Measurements from ENCODE around the gene NEK4. TPM values are rescaled to one million over a fixed set of nuclear protein-coding genes. Genes with fewer than 3 reads are reported as not detected.

The NEK4 gene
- total and polyA plus RNA-seq, 2 of the 13 experiments (the other 11 are each of a cell fraction or from before 2014, with no cell fraction given) = 16.5 to 38.0 TPM

DNA sequence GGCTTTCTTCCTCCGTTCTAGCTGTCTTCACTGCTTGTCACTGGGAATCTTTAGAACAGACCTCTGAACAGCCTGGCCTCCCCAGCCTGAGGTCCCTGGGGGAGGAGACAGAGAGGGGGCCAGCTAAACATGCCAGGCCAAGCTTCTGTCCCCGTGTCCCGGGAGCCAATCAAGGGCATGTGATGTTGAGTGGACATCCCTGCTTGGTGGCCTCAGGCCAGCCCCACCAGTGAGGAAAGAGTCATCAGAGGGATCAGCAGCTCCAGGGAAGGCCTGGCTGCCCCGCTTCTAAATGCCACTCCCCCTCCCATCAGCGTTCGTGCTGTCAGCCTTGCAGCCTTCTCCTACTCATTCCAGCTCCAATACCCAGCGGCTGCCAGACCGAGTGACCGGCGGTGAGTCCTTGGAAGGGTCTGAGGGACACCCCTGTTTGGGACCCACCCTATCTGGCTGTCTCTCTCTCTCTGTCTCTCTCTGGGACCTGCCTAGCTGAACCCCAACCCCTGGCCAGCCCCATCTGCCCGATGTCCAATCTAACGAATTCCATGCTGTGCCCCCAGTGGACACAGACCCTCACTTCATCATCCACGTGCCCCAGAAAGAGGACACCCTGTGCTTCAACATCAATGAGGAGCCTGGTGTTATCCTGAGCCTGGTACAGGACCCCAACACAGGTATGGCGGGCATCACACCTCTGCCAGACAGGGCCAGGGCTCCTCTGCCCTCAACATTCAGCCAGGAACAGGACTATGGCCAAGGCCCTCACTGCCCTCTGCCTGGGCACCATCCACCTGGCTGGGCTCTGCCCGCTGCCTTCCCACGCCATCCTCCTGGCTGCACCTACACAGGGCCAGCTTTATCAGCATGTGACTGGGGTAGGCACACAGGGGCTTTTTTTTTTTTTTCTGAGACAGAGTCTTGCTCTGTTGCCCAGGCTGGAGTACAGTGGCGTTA is 17.2 kb upstream of the NEK4 start (continued):
- TF ChIP-seq, protein P1, sequence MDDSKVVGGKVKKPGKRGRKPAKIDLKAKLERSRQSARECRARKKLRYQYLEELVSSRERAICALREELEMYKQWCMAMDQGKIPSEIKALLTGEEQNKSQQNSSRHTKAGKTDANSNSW (CRISPR knock-in tag; IDR thresholded peaks at IDR 0.05; ENCODE audit: borderline replicate concordance) = no peak
- TF ChIP-seq ZNF687 (CRISPR knock-in tag; IDR thresholded peaks at IDR 0.05) = peak; percentile 89
- TF ChIP-seq, protein P2, sequence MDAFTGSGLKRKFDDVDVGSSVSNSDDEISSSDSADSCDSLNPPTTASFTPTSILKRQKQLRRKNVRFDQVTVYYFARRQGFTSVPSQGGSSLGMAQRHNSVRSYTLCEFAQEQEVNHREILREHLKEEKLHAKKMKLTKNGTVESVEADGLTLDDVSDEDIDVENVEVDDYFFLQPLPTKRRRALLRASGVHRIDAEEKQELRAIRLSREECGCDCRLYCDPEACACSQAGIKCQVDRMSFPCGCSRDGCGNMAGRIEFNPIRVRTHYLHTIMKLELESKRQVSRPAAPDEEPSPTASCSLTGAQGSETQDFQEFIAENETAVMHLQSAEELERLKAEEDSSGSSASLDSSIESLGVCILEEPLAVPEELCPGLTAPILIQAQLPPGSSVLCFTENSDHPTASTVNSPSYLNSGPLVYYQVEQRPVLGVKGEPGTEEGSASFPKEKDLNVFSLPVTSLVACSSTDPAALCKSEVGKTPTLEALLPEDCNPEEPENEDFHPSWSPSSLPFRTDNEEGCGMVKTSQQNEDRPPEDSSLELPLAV (CRISPR knock-in tag; conservative IDR thresholded peaks at IDR 0.05; ENCODE audit: low read depth) = no peak
- TF ChIP-seq ZFX (CRISPR knock-in tag; IDR thresholded peaks at IDR 0.05; ENCODE audit: low read depth) = peak; percentile 55
- no peak for TF ChIP-seq ZBTB20 (CRISPR knock-in tag; IDR thresholded peaks at IDR 0.05; ENCODE audit: borderline replicate concordance, low read depth)
- no peak for TF ChIP-seq ERF (CRISPR knock-in tag; IDR thresholded peaks at IDR 0.05)
- TF ChIP-seq MAFG (CRISPR knock-in tag; IDR thresholded peaks at IDR 0.05) = no peak
- TF ChIP-seq, protein P3, sequence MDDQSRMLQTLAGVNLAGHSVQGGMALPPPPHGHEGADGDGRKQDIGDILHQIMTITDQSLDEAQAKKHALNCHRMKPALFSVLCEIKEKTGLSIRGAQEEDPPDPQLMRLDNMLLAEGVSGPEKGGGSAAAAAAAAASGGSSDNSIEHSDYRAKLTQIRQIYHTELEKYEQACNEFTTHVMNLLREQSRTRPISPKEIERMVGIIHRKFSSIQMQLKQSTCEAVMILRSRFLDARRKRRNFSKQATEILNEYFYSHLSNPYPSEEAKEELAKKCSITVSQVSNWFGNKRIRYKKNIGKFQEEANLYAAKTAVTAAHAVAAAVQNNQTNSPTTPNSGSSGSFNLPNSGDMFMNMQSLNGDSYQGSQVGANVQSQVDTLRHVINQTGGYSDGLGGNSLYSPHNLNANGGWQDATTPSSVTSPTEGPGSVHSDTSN (CRISPR knock-in tag; IDR thresholded peaks at IDR 0.05; ENCODE audit: borderline replicate concordance) = no peak
- TF ChIP-seq ZNF503 (CRISPR knock-in tag; IDR thresholded peaks at IDR 0.05) = no peak
- TF ChIP-seq, protein P4, sequence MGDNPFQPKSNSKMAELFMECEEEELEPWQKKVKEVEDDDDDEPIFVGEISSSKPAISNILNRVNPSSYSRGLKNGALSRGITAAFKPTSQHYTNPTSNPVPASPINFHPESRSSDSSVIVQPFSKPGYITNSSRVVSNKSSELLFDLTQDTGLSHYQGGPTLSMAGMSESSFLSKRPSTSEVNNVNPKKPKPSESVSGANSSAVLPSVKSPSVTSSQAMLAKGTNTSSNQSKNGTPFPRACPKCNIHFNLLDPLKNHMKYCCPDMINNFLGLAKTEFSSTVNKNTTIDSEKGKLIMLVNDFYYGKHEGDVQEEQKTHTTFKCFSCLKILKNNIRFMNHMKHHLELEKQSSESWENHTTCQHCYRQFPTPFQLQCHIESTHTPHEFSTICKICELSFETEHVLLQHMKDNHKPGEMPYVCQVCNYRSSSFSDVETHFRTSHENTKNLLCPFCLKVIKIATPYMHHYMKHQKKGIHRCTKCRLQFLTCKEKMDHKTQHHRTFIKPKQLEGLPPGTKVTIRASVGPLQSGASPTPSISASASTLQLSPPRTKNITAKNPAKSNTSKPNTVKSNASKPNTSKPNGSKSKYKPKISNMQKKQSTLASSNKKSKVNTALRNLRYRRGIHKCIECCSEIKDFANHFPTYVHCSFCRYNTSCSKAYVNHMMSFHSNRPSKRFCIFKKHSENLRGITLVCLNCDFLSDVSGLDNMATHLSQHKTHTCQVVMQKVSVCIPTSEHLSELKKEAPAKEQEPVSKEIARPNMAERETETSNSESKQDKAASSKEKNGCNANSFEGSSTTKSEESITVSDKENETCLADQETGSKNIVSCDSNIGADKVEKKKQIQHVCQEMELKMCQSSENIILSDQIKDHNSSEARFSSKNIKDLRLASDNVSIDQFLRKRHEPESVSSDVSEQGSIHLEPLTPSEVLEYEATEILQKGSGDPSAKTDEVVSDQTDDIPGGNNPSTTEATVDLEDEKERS (CRISPR knock-in tag; IDR thresholded peaks at IDR 0.05) = no peak
- no peak for TF ChIP-seq THYN1 (CRISPR knock-in tag; IDR thresholded peaks at IDR 0.05; ENCODE audit: borderline replicate concordance, low read depth)
- TF ChIP-seq ZNF749 (CRISPR knock-in tag; IDR thresholded peaks at IDR 0.05; ENCODE audit: borderline replicate concordance) = no peak
- TF ChIP-seq ZNF101 (CRISPR knock-in tag; IDR thresholded peaks at IDR 0.05; ENCODE audit: borderline replicate concordance, low read depth) = no peak
- TF ChIP-seq IRF2 (CRISPR knock-in tag; IDR thresholded peaks at IDR 0.05) = no peak

All from HepG2 (cell line).